Measurements from ENCODE around the gene LRRC71.

The LRRC71 gene

DNA sequence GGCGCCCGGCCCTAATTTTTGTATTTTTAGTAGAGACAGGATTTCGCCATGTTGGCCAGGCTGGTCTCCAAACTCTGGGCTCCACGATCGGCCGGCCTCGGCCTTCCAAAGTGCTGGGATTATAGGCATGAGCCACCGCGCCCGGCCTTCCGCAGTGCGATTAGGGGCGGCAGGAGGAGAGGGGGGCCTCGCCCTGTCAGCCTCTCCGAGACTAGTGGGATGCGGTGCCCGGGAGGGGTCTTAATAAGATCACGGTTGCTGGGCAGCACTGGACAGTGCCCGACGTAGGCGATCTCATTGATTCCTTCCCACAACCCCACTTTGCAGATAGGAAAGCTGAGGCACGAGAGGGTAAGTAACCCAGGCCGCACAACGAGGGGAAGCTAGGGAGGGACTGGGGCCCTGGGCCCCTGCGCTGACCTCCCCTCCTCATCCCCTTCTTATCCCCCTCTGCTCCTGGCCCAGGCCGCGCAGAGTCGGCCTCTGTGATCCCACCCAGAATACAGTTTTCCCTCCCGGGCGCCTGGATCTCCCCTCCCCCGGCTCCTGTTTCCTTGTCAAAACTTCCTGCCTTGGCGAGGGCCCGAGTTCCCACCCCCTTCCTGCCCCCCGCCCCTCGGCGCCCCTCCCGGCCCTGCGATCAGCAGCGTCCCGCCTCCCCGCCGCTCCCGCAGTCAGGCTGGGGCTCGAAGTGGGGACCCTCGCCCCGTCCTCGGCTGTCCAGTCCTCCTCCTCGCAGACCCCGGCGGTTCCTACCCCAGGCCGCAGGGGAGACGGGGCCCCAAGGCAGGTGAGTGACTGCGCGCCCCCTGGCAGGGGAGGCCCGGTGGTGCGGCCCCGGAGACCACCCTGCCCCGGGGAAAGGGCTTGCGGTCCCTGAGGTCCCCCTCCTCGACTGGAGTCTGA lies 27.1 kb upstream of the LRRC71 start, which contains the start of gene PEAR1:
Gene PEAR1 (plus strand): TSS at position 671 of the 906 bp plus-strand sequence. CDS start 10,209 bp downstream, outside the sequence.
- no peak within 1 kb of the TSS for H3K4me2 ChIP-seq (ENCODE audit: insufficient read depth, low read length)
- no peak within 1 kb of the TSS for H3K9ac ChIP-seq (ENCODE audit: low read depth, low read length)
- no peaks in the 10 kb centered on the region for H3K79me2 ChIP-seq (ENCODE audit: insufficient read depth, low read length)
- ATAC-seq (ENCODE audit: insufficient read depth, low read depth) = no peak
- peaks cover 3% of the 10 kb centered on the region; the same call in 1 of the 2 replicates for H3K4me1 ChIP-seq (ENCODE audit: insufficient read depth, low read length)
- no peak within 1 kb of the TSS for H3K4me3 ChIP-seq (ENCODE audit: low read depth in 1 of 2, low read length in 2 of 2)
- no peaks in the 10 kb centered on the region for H3K36me3 ChIP-seq (ENCODE audit: insufficient read depth, low read length)
- no peak within 1 kb of the TSS for H3K27ac ChIP-seq (ENCODE audit: low read length)
- DNase-seq = no peak
- no peaks in the 10 kb centered on the region for H3K27me3 ChIP-seq (ENCODE audit: insufficient read depth, low read length, poor library complexity)
- H3K9me3 ChIP-seq (ENCODE audit: insufficient read depth, low read length, severe bottlenecking) = no peaks in the 10 kb centered on the region
- no peak within 1 kb of the TSS for H2AFZ ChIP-seq (ENCODE audit: low read depth, low read length)
- H4K20me1 ChIP-seq (ENCODE audit: insufficient read depth, low read length) = no peaks in the 10 kb centered on the region; the same call in 1 of the 2 replicates
- TF ChIP-seq CTCF (IDR thresholded peaks at IDR 0.05; ENCODE audit: borderline replicate concordance, extremely low read depth, low read length, poor library complexity, severe bottlenecking) (no peak), EZH2 (IDR thresholded peaks at IDR 0.05; ENCODE audit: borderline replicate concordance, low read depth, low read length, severe bottlenecking) (no peak)

DNA sequence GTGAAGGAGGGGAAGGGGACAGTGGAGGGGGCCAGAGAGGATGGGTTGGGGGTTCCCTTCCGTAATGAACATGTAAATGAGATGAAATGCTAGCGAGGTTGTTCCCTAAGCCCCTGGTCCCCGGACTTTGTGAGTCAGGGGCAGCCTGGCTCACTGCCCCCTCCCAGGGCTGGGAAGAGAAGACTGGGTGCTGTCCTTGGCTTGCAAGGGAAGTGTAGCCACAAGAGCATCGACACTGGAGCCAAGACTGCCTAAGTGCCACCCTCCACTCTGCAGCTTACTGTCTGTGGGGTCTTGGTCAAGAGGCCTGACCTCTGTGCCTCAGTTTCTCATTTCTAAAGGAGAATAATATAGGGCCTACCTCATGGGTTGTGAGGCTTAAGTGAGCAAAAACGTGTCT lies 26.4 kb upstream of the LRRC71 start:
- no peak overlapping the region for H3K9ac ChIP-seq (ENCODE audit: low read depth, low read length)
- ATAC-seq (ENCODE audit: insufficient read depth, low read depth) (no peak), DNase-seq (no peak)
- no peak overlapping the region for H3K4me2 ChIP-seq (ENCODE audit: insufficient read depth, low read length)
- H3K4me3 ChIP-seq (ENCODE audit: low read depth in 1 of 2, low read length in 2 of 2) = no peak overlapping the region
- H3K27me3 ChIP-seq (ENCODE audit: insufficient read depth, low read length, poor library complexity) = no peaks in the 10 kb centered on the region
- no peak for TF ChIP-seq CTCF (IDR thresholded peaks at IDR 0.05; ENCODE audit: borderline replicate concordance, extremely low read depth, low read length, poor library complexity, severe bottlenecking)
- TF ChIP-seq EZH2 (IDR thresholded peaks at IDR 0.05; ENCODE audit: borderline replicate concordance, low read depth, low read length, severe bottlenecking) = no peak
- no peaks in the 10 kb centered on the region for H3K36me3 ChIP-seq (ENCODE audit: insufficient read depth, low read length)
- H3K27ac ChIP-seq (ENCODE audit: low read length) = no peak overlapping the region
- no peaks in the 10 kb centered on the region for H3K9me3 ChIP-seq (ENCODE audit: insufficient read depth, low read length, severe bottlenecking)
- no peak overlapping the region for H2AFZ ChIP-seq (ENCODE audit: low read depth, low read length)
- peaks cover 3% of the 10 kb centered on the region; the same call in 1 of the 2 replicates for H3K4me1 ChIP-seq (ENCODE audit: insufficient read depth, low read length)
- H4K20me1 ChIP-seq (ENCODE audit: insufficient read depth, low read length) = no peaks in the 10 kb centered on the region; the same call in 1 of the 2 replicates
- H3K79me2 ChIP-seq (ENCODE audit: insufficient read depth, low read length) = no peaks in the 10 kb centered on the region

GRCh38 chr1:156894711-156895454 lies 25.5 kb upstream of the LRRC71 start:
- Histone ChIP-seq H2AFZ (ENCODE audit: low read depth, low read length) (no peak overlapping the region), H3K4me1 (ENCODE audit: insufficient read depth, low read length) (peaks cover 2% of the 10 kb centered on the region; the same call in 1 of the 2 replicates), H3K27ac (ENCODE audit: low read length) (no peak overlapping the region), H3K79me2 (ENCODE audit: insufficient read depth, low read length) (no peaks in the 10 kb centered on the region), H3K4me3 (ENCODE audit: low read depth in 1 of 2, low read length in 2 of 2) (no peak overlapping the region), H3K9ac (ENCODE audit: low read depth, low read length) (no peak overlapping the region), H3K27me3 (ENCODE audit: insufficient read depth, low read length, poor library complexity) (no peaks in the 10 kb centered on the region), H3K4me2 (ENCODE audit: insufficient read depth, low read length) (no peak overlapping the region), H3K9me3 (ENCODE audit: insufficient read depth, low read length, severe bottlenecking) (no peaks in the 10 kb centered on the region), H3K36me3 (ENCODE audit: insufficient read depth, low read length) (no peaks in the 10 kb centered on the region), H4K20me1 (ENCODE audit: insufficient read depth, low read length) (no peaks in the 10 kb centered on the region; the same call in 1 of the 2 replicates)
- TF ChIP-seq EZH2 (IDR thresholded peaks at IDR 0.05; ENCODE audit: borderline replicate concordance, low read depth, low read length, severe bottlenecking) = no peak
- no peak for TF ChIP-seq CTCF (IDR thresholded peaks at IDR 0.05; ENCODE audit: borderline replicate concordance, extremely low read depth, low read length, poor library complexity, severe bottlenecking)
- no peak for DNase-seq
- no peak for ATAC-seq (ENCODE audit: insufficient read depth, low read depth)
